Progenitor cell of endocrine pancreas (in vitro differentiated cells): ENCODE data around the gene LRATD1. TPM values are rescaled to one million over a fixed set of nuclear protein-coding genes. Genes with fewer than 3 reads are reported as not detected.
A peak's percentile ranks its signal among the peaks of the same experiment; 100 is the strongest.

Source experiments
- DNase-seq: peaks from one replicate; pipeline ENCODE4 v3.0.0; 2021; ENCODE audit warnings: low spot score; ENCODE audit not compliant: unreplicated experiment
- H3K27ac Mint-ChIP-seq: 2 replicates; pipeline ENCODE4 v1.8.0; 2021; ENCODE audit warnings: mild to moderate bottlenecking, moderate library complexity, mixed read lengths
- H3K27me3 Mint-ChIP-seq: 2 replicates; pipeline ENCODE4 v1.8.0; 2021; ENCODE audit warnings: mixed read lengths
- H3K36me3 Mint-ChIP-seq: 2 replicates; pipeline ENCODE4 v1.8.0; 2022; ENCODE audit warnings: mixed read lengths; ENCODE audit not compliant: insufficient read depth
- H3K4me1 Mint-ChIP-seq: 2 replicates; pipeline ENCODE4 v1.8.0; 2021; ENCODE audit warnings: low read depth, mixed read lengths
- H3K4me3 Mint-ChIP-seq: 2 replicates; pipeline ENCODE4 v1.8.0; 2021; ENCODE audit warnings: low read depth, mild to moderate bottlenecking, moderate library complexity, mixed read lengths
- H3K9me3 Mint-ChIP-seq: 2 replicates; pipeline ENCODE4 v1.8.0; 2021; ENCODE audit warnings: low read depth, mixed read lengths
- CTCF ChIP-seq: fragments of 200-600 bp; sonication (generic); IDR thresholded peaks from one replicate; pipeline ENCODE4 v1.5.0; 2021; ENCODE audit warnings: antibody characterized with exemption, mild to moderate bottlenecking; ENCODE audit not compliant: unreplicated experiment
- total RNA-seq: library from RNA; stranded (reverse); gene quantifications from 2 replicates; pipeline ENCODE4 v1.2.1, GENCODE V29; 2021

Gene LRATD1
- total RNA-seq, 1 donor from 2014 or later, result 177 TPM

DNA sequence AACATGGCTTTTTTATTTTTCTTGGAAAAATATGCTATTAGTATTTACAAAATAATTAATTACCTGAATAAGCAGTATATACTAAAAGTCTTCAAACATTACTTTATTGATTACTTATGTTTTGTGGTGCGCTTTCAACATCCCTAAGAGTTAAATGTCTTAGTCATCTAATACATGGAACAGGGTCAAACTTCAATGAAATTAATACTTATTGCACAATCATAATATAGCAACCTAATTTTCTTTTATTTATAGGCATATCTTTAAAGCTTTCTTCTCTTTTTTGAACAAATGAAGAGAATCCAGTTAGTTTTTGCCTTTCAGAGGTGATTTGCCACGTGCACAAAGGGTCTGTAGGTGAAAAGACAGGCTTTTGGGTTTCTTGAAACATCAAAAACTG, 6.0 kb downstream of the LRATD1 start:
- Mint-ChIP-seq H3K9me3 (no peaks in the 10 kb centered on the region), H3K27me3 (no peaks in the 10 kb centered on the region), H3K36me3 (peaks cover 26% of the 10 kb centered on the region), H3K4me1 (peaks cover 25% of the 10 kb centered on the region), H3K27ac (no peak overlapping the region), H3K4me3 (peak overlapping the region; percentile 49)
- no peak for DNase-seq
- no peak for TF ChIP-seq CTCF

DNA sequence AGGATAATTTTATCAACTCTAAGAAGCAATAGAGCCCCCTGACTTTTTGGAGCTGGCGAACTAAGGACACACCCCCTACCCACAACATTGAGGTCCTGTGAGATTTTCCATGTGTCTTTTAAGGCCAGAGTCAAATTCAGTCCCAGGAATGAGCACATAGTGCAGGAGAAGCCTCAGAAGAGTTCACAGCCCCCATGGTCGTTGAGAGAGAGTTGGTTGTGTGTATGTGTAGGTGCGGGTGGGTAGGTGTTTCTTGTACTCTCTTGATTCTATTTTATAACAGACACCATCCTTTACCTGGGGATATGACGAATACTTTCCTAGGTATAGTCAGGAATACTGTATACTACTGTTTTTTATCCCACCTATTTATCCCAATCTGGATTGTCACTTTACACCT, 8.6 kb downstream of the LRATD1 start:
- peaks cover 21% of the 10 kb centered on the region for H3K36me3 Mint-ChIP-seq
- H3K9me3 Mint-ChIP-seq, result no peaks in the 10 kb centered on the region
- no peaks in the 10 kb centered on the region for H3K27me3 Mint-ChIP-seq

DNA sequence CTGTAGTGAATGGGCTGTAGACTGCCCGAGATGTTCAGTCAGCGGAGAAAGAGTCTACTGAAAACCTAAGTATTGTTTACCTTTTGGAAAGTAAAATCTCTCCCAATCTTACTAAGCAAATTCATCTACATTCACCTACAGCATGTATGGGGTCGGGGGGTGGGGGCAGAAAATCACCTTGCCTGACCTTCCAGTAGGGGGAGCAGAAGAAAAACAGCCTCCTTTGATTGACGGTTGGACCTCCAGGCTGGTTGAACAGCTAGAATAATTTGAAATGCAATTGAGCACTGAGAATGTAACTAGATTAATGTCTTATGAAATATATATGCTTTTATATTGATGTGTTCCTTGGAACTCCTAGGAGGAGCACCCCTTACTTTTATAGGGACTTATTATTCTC, 10.0 kb downstream of the LRATD1 start:
- Mint-ChIP-seq H3K4me3 (no peak overlapping the region), H3K27me3 (no peaks in the 10 kb centered on the region), H3K27ac (no peak overlapping the region), H3K4me1 (peaks cover 13% of the 10 kb centered on the region), H3K9me3 (no peaks in the 10 kb centered on the region), H3K36me3 (peaks cover 13% of the 10 kb centered on the region)
- peak; percentile 41 for TF ChIP-seq CTCF
- DNase-seq, result no peak

More for the DNA sequence above, 8.6 kb downstream of the LRATD1 start:
- H3K27ac Mint-ChIP-seq, result peak overlapping the region; percentile 33
- H3K4me3 Mint-ChIP-seq, result no peak overlapping the region
- TF ChIP-seq CTCF, result no peak
- no peak for DNase-seq
- peaks cover 23% of the 10 kb centered on the region for H3K4me1 Mint-ChIP-seq

DNA sequence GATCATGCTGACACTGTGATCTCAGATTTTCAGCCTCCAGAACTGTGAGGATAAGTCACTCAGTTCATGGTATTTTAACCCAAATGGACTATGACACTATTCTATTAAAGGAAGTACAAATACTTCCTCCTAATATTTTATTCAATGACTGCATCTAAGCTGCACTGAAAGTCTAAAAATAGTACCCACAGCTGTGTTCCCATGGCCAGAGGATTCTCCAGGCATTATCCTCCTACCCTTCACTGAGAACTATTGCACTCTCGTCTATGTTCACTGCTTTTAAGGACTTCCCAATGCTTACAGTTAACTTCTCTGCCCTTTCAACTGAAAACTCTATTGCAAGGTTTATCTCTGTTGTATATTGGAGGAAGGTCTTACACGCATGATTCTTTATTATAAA, 15.2 kb downstream of the LRATD1 start:
- no peak for TF ChIP-seq CTCF
- Mint-ChIP-seq H3K36me3 (peaks cover 16% of the 10 kb centered on the region), H3K4me1 (peaks cover 2% of the 10 kb centered on the region), H3K27ac (no peak overlapping the region), H3K9me3 (no peaks in the 10 kb centered on the region), H3K27me3 (no peaks in the 10 kb centered on the region), H3K4me3 (no peak overlapping the region)
- no peak for DNase-seq

DNA sequence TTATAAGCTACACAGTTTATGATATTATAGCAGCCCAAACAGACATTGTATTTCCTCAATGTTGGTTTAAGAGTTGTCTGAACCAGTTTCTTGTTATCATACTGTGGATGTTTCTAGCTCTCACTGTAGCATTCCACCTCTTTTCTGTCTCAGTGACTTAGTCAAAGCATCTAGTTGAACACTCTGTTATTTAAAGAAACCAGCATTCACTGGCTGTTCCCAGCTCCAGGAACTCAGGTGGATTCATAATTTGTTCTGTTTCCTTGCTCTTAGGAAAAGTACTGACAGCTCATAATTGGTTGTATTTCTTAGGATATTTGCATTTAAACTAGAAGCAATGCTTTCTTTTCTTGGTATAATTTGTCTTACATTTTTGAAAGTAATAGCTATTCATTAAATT, 17.5 kb downstream of the LRATD1 start:
- TF ChIP-seq CTCF, result no peak
- Mint-ChIP-seq H3K36me3 (peaks cover 19% of the 10 kb centered on the region), H3K4me3 (no peak overlapping the region), H3K4me1 (peaks cover 3% of the 10 kb centered on the region), H3K27me3 (no peaks in the 10 kb centered on the region), H3K9me3 (no peaks in the 10 kb centered on the region), H3K27ac (no peak overlapping the region)
- no peak for DNase-seq
